Glutamatergic neuron (in vitro differentiated cells): Measurements from ENCODE around the gene ECHS1. TPM values are rescaled to one million over a fixed set of nuclear protein-coding genes. Genes with fewer than 3 reads are reported as not detected.

Experiments used
- DNase-seq: peaks from one replicate; pipeline ENCODE4 v3.0.0; 2022
- H3K27ac Mint-ChIP-seq: one replicate; pipeline ENCODE4 v1.8.0; 2020; ENCODE audit warnings: mild to moderate bottlenecking, mixed read lengths, inconsistent platforms; ENCODE audit not compliant: unreplicated experiment
- H3K27me3 Mint-ChIP-seq: one replicate; pipeline ENCODE4 v1.8.0; 2020; ENCODE audit warnings: mild to moderate bottlenecking, moderate library complexity, mixed read lengths, inconsistent platforms; ENCODE audit not compliant: unreplicated experiment
- H3K36me3 Mint-ChIP-seq: one replicate; pipeline ENCODE4 v1.8.0; 2020; ENCODE audit warnings: mild to moderate bottlenecking, mixed read lengths, inconsistent platforms; ENCODE audit not compliant: unreplicated experiment
- H3K4me1 Mint-ChIP-seq: one replicate; pipeline ENCODE4 v1.8.0; 2020; ENCODE audit warnings: mild to moderate bottlenecking, low read depth, mixed read lengths, inconsistent platforms; ENCODE audit not compliant: unreplicated experiment
- H3K4me3 Mint-ChIP-seq: one replicate; pipeline ENCODE4 v1.8.0; 2020; ENCODE audit warnings: mild to moderate bottlenecking, mixed read lengths, inconsistent platforms; ENCODE audit not compliant: unreplicated experiment
- H3K9me3 Mint-ChIP-seq: one replicate; pipeline ENCODE4 v1.8.0; 2020; ENCODE audit warnings: mild to moderate bottlenecking, moderate library complexity, mixed read lengths, inconsistent platforms; ENCODE audit not compliant: unreplicated experiment
- CTCF ChIP-seq: fragments of 200-600 bp; sonication (generic); IDR thresholded peaks from one replicate; pipeline ENCODE4 v1.5.0; 2021; ENCODE audit not compliant: partially characterized antibody, unreplicated experiment
- total RNA-seq: library from RNA; stranded (reverse); fragmentation: NEBNext Ultra II Directional; extraction: Animal tissue kit (Norgen Biotek cat#: 25700); gene quantifications from one replicate; pipeline ENCODE4 v1.2.1, GENCODE V29; 2021; ENCODE audit not compliant: unreplicated experiment

The ECHS1 gene
- total RNA-seq, 1 donor from 2014 or later: 64.2 TPM

DNA sequence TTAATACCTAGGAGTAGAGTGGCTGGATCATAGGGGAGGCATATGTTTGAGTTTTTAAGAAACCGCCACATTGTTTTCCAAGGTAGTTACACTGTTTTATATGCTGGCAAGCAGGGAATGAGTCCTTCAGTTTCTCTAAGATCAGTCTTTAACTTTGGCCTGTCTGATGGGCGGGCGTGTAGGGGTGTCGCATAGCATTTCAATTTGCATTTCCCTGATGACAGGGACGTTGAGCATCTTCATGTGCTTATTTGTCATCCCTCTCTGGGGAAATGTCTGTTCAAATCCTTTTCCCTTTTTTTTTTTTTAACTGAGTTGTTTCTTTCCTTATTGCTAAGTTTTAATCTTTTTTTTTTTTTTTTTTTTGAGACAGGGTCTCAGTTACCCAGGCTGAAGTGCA, 30.6 kb upstream of the ECHS1 start:
- H3K36me3 Mint-ChIP-seq: peaks cover 28% of the 10 kb centered on the region
- H3K4me3 Mint-ChIP-seq: no peak overlapping the region
- no peak for TF ChIP-seq CTCF
- peaks cover 5% of the 10 kb centered on the region for H3K27me3 Mint-ChIP-seq
- peak overlapping the region; percentile 46 for H3K27ac Mint-ChIP-seq
- H3K4me1 Mint-ChIP-seq: no peaks in the 10 kb centered on the region
- H3K9me3 Mint-ChIP-seq: no peaks in the 10 kb centered on the region
- DNase-seq: no peak

GRCh38 chr10:133403359-133403758, 30.2 kb upstream of the ECHS1 start:
- no peak for DNase-seq
- Mint-ChIP-seq H3K4me1 (no peaks in the 10 kb centered on the region), H3K27ac (peak overlapping the region; percentile 46), H3K36me3 (peaks cover 24% of the 10 kb centered on the region), H3K4me3 (no peak overlapping the region), H3K27me3 (peaks cover 3% of the 10 kb centered on the region), H3K9me3 (no peaks in the 10 kb centered on the region)
- TF ChIP-seq CTCF: no peak

- H3K27ac Mint-ChIP-seq: no peak overlapping the region
- peaks cover 3% of the 10 kb centered on the region for H3K27me3 Mint-ChIP-seq
- no peaks in the 10 kb centered on the region for H3K9me3 Mint-ChIP-seq
- no peaks in the 10 kb centered on the region for H3K4me1 Mint-ChIP-seq
- DNase-seq: no peak
- no peak for TF ChIP-seq CTCF
- H3K4me3 Mint-ChIP-seq: no peak overlapping the region
- peaks cover 16% of the 10 kb centered on the region for H3K36me3 Mint-ChIP-seq
These were observed 29.0 kb upstream of the ECHS1 start for GRCh38 chr10:133401981-133402725.

DNA sequence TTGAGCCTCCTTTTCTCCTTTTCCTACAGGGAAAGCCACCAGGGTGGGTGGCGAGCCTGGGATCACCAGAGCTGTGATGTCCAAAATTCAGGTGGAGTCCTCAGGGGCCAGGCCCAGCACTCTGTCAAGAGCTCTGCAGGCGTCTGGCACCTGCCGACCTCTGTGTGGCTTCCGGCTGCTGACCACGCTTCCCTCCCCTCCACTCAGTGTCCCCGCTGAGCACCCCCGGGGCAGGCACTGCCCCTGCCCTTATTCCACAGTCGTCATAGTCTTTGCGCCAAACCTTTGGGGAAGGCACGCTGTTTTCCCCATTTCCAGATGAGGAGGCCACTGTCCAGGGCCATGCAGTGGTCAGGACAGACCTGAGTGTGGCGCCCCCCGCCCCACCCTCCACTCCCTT, 28.3 kb upstream of the ECHS1 start:
- H3K9me3 Mint-ChIP-seq: no peaks in the 10 kb centered on the region
- H3K4me3 Mint-ChIP-seq: no peak overlapping the region
- peaks cover 3% of the 10 kb centered on the region for H3K27me3 Mint-ChIP-seq
- DNase-seq: no peak
- TF ChIP-seq CTCF: no peak
- H3K36me3 Mint-ChIP-seq: peaks cover 12% of the 10 kb centered on the region
- no peaks in the 10 kb centered on the region for H3K4me1 Mint-ChIP-seq
- no peak overlapping the region for H3K27ac Mint-ChIP-seq

- TF ChIP-seq CTCF: no peak
- Mint-ChIP-seq H3K36me3 (peaks cover 12% of the 10 kb centered on the region), H3K9me3 (no peaks in the 10 kb centered on the region), H3K4me3 (no peak overlapping the region), H3K27ac (peak overlapping the region; percentile 40), H3K27me3 (peaks cover 3% of the 10 kb centered on the region), H3K4me1 (no peaks in the 10 kb centered on the region)
- DNase-seq: no peak
These were observed 27.7 kb upstream of the ECHS1 start for GRCh38 chr10:133400624-133401424.
